A549 (cell line): ENCODE measurements around the gene MLKL.
"Not testable (repeated sequence)": the region's sequence is repeated elsewhere in the genome, so short reads cannot be mapped to it uniquely, and the experiment has no call there.

Experiments
- BHLHE40 ChIP-seq: IDR thresholded peaks from 2 replicates; pipeline ENCODE4 v1.6.1; 2012; ENCODE audit warnings: low read depth, low read length, inconsistent platforms
- CTCF ChIP-seq: fragments of >200 bp; sonication (Bioruptor Twin); formaldehyde crosslinking; IDR thresholded peaks from 3 replicates; pipeline ENCODE4 v1.5.1; 2016
- EHF ChIP-seq: fragments of 250-450 bp; sonication (Bioruptor Pico); IDR thresholded peaks from 2 replicates; pipeline ENCODE4 v1.5.0; 2020; ENCODE audit warnings: mild to moderate bottlenecking
- EHMT2 ChIP-seq: fragments of 200-600 bp; sonication (generic); IDR thresholded peaks from 2 replicates; pipeline ENCODE4 v1.6.1; 2016; ENCODE audit warnings: antibody characterized with exemption, low read depth, mild to moderate bottlenecking, moderate library complexity
- ESRRA ChIP-seq: fragments of 150-350 bp; IDR thresholded peaks from 2 replicates; pipeline ENCODE4 v1.6.1; 2014; ENCODE audit warnings: mild to moderate bottlenecking, low read length, borderline replicate concordance
- MAX ChIP-seq: IDR thresholded peaks from 2 replicates; pipeline ENCODE4 v1.6.1; 2012
- NR3C1 ChIP-seq: fragments of >200 bp; sonication (Bioruptor Twin); formaldehyde crosslinking; IDR thresholded peaks from 3 replicates; pipeline ENCODE4 v1.6.1; 2017
- POLR2A ChIP-seq: IDR thresholded peaks from 2 replicates; pipeline ENCODE4 v1.6.1; 2012; ENCODE audit warnings: mild to moderate bottlenecking, low read length
- RCOR1 ChIP-seq: fragments of 150-350 bp; IDR thresholded peaks from 2 replicates; pipeline ENCODE4 v1.6.1; 2014; ENCODE audit warnings: antibody characterized with exemption, low read length, low read depth
- RFX5 ChIP-seq: fragments of 450-650 bp; IDR thresholded peaks from 2 replicates; pipeline ENCODE4 v1.7.1; 2014; ENCODE audit warnings: antibody characterized with exemption, mild to moderate bottlenecking, moderate library complexity
- ZFP36 ChIP-seq: fragments of 450-650 bp; IDR thresholded peaks from 2 replicates; pipeline ENCODE4 v1.6.1; 2014; ENCODE audit warnings: borderline replicate concordance; ENCODE audit not compliant: partially characterized antibody
- ZNF302 ChIP-seq: fragments of 250-450 bp; sonication (Bioruptor Pico); IDR thresholded peaks from 2 replicates; pipeline ENCODE4 v1.9.0; 2021; ENCODE audit warnings: inconsistent platforms, mild to moderate bottlenecking, moderate library complexity
- TF ChIP-seq, protein P1 (sequence below): fragments of 450-650 bp; IDR thresholded peaks from 2 replicates; pipeline ENCODE4 v1.6.1; 2014; ENCODE audit warnings: antibody characterized with exemption
- TF ChIP-seq, protein P2 (sequence below): fragments of 200-600 bp; sonication (generic); IDR thresholded peaks from 2 replicates; pipeline ENCODE4 v1.6.1; 2016; ENCODE audit warnings: antibody characterized with exemption, mild to moderate bottlenecking, moderate library complexity

DNA sequence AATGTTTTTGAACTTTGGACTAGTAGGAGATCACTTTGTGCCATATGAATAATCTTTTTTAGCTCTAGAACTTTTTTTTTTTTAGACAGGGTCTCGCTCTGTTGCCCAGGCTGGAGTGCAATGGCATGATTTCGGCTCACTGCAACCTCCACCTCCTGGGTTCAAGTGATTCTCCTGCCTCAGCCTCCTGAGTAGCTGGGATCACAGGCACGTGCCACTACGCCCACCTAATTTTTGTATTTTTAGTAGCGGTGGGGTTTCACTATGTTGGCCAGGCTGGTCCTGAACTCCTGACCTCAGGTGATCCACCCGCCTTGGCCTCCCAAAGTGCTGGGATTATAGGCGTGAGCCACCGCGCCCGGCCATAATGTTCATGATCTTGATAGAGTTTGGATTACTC lies 31.8 kb downstream of the MLKL start:
- TF ChIP-seq RCOR1, ESRRA, POLR2A, RFX5, CTCF, MAX, EHF, ZFP36, NR3C1, BHLHE40, EHMT2, ZNF302: not testable (repeated sequence)
- TF ChIP-seq, protein P1, sequence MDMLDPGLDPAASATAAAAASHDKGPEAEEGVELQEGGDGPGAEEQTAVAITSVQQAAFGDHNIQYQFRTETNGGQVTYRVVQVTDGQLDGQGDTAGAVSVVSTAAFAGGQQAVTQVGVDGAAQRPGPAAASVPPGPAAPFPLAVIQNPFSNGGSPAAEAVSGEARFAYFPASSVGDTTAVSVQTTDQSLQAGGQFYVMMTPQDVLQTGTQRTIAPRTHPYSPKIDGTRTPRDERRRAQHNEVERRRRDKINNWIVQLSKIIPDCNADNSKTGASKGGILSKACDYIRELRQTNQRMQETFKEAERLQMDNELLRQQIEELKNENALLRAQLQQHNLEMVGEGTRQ: not testable (repeated sequence)
- TF ChIP-seq, protein P2, sequence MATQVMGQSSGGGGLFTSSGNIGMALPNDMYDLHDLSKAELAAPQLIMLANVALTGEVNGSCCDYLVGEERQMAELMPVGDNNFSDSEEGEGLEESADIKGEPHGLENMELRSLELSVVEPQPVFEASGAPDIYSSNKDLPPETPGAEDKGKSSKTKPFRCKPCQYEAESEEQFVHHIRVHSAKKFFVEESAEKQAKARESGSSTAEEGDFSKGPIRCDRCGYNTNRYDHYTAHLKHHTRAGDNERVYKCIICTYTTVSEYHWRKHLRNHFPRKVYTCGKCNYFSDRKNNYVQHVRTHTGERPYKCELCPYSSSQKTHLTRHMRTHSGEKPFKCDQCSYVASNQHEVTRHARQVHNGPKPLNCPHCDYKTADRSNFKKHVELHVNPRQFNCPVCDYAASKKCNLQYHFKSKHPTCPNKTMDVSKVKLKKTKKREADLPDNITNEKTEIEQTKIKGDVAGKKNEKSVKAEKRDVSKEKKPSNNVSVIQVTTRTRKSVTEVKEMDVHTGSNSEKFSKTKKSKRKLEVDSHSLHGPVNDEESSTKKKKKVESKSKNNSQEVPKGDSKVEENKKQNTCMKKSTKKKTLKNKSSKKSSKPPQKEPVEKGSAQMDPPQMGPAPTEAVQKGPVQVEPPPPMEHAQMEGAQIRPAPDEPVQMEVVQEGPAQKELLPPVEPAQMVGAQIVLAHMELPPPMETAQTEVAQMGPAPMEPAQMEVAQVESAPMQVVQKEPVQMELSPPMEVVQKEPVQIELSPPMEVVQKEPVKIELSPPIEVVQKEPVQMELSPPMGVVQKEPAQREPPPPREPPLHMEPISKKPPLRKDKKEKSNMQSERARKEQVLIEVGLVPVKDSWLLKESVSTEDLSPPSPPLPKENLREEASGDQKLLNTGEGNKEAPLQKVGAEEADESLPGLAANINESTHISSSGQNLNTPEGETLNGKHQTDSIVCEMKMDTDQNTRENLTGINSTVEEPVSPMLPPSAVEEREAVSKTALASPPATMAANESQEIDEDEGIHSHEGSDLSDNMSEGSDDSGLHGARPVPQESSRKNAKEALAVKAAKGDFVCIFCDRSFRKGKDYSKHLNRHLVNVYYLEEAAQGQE: not testable (repeated sequence)
